ENCODE measurements around the gene FASTK.

- TF ChIP-seq CTCF (IDR thresholded peaks at IDR 0.05) (no peak), POLR2A (IDR thresholded peaks at IDR 0.05) (no peak), EP300 (IDR thresholded peaks at IDR 0.05; ENCODE audit: low read depth) (no peak)
Measured at GRCh38 chr7:151058781-151059366, 21.7 kb downstream of the FASTK start.
